Bronchial epithelial cell (primary cell): ENCODE data around the gene TIPARP. TPM values are rescaled to one million over a fixed set of nuclear protein-coding genes. Genes with fewer than 3 reads are reported as not detected.

Source experiments
- DNase-seq: peaks from one replicate; pipeline ENCODE4 v3.0.0-alpha.2; 2010; ENCODE audit warnings: low read depth
- FAIRE-seq: peaks from 2 replicates; lab custom pipeline; 2011; peaks lifted over from hg19 to GRCh38; lab: Jason Lieb, UNC
- H3K27me3 ChIP-seq: 2 replicates; pipeline ENCODE4 v1.5.1; 2011; ENCODE audit warnings: low read length; ENCODE audit not compliant: control insufficient read depth, insufficient read depth
- H3K36me3 ChIP-seq: 2 replicates; pipeline ENCODE4 v1.5.1; 2011; ENCODE audit warnings: low read length; ENCODE audit not compliant: control insufficient read depth, insufficient read depth
- H3K4me3 ChIP-seq: 2 replicates; pipeline ENCODE4 v1.5.1; 2011; ENCODE audit warnings: mild to moderate bottlenecking, low read depth, low read length, control low read depth
- CTCF ChIP-seq: IDR thresholded peaks from 2 replicates; pipeline ENCODE4 v1.5.1; 2011; ENCODE audit warnings: mild to moderate bottlenecking, moderate library complexity, low read length, control low read depth, inconsistent platforms; ENCODE audit not compliant: insufficient read depth, severe bottlenecking
- total RNA-seq: library from RNA; depleted of rRNA; stranded (reverse); fragments of >200 nt; gene quantifications from 2 replicates; pipeline ENCODE4 v1.2.1, GENCODE V29; 2014

Gene TIPARP
- total RNA-seq, 1 donor from 2014 or later: 110 TPM

- Histone ChIP-seq H3K27me3 (no peaks in the 10 kb centered on the region), H3K36me3 (no peaks in the 10 kb centered on the region), H3K4me3 (no peak overlapping the region)
- FAIRE-seq: no peak
- no peak for TF ChIP-seq CTCF
- peak; percentile 85 for DNase-seq
Measured at GRCh38 chr3:156630081-156630772, 44.2 kb upstream of the TIPARP start.

DNA sequence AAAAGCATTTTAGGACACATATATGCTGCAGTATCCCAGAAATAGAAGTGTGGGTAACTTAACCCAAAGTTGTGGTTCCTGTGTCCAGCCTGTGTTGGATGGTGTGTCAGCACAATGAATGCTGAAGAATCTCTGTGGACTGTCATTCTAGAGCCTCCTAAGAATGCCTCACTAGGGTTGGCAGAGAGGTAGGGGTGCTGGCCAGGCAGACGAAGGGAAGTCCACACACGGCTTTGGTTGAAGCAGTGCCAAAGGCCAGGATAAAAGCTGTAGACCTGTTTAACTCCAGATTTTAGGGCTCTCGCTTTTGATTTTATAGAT is 43.7 kb upstream of the TIPARP start:
- H3K27me3 ChIP-seq: no peaks in the 10 kb centered on the region
- no peak for DNase-seq
- no peak for FAIRE-seq
- TF ChIP-seq CTCF: no peak
- no peak overlapping the region for H3K4me3 ChIP-seq
- no peaks in the 10 kb centered on the region for H3K36me3 ChIP-seq

DNA sequence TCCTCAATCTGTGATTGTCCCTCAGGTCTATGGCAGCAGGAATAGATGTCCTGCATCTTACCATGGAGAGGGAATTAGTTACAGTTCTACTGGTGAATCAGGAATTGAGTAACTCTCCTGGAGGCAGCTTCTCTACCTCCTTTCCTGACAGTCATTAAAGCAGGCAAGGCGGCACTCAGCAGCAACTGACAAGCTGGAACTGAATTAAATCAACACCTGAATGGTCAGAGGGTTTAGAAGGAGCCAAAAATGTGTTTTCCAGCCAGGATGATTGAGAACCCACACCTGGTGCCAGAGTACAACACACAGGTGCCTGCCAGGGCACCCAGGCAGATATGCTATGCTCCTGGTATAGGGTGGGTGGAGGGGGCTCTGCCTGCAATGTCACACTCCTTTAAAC is 43.1 kb upstream of the TIPARP start:
- DNase-seq (peak; percentile 82), FAIRE-seq (no peak)
- H3K36me3 ChIP-seq: no peaks in the 10 kb centered on the region
- TF ChIP-seq CTCF: no peak
- no peaks in the 10 kb centered on the region for H3K27me3 ChIP-seq
- H3K4me3 ChIP-seq: no peak overlapping the region

GRCh38 chr3:156632601-156633000 is 41.8 kb upstream of the TIPARP start:
- no peak for FAIRE-seq
- H3K4me3 ChIP-seq: no peak overlapping the region
- DNase-seq: no peak
- H3K27me3 ChIP-seq: no peaks in the 10 kb centered on the region
- TF ChIP-seq CTCF: no peak
- H3K36me3 ChIP-seq: no peaks in the 10 kb centered on the region

DNA sequence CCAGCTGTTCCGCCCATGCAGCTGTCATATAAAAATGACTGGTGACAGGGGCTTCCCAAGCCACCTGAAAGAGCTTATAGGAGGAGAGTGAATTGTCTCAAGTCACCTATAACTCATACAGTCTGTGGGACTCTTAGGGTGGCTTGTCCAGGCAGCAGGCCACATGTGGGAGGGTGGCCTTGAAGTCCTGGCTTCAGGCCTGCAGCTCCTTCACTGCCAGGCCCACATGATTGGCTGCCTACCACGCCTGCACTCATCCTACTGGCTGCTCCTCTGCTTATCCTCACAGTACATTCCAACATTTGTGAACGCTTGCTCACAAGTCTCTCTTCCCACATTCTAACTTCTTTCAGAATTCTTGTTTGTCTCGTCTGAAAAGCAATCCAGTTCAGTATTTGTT is 41.1 kb upstream of the TIPARP start:
- Histone ChIP-seq H3K27me3 (no peaks in the 10 kb centered on the region), H3K36me3 (no peaks in the 10 kb centered on the region), H3K4me3 (no peak overlapping the region)
- no peak for TF ChIP-seq CTCF
- DNase-seq (peak; percentile 41), FAIRE-seq (no peak)

GRCh38 chr3:156635034-156635433 is 39.4 kb upstream of the TIPARP start:
- Histone ChIP-seq H3K36me3 (no peaks in the 10 kb centered on the region), H3K4me3 (no peak overlapping the region), H3K27me3 (no peaks in the 10 kb centered on the region)
- FAIRE-seq (no peak), DNase-seq (no peak)
- no peak for TF ChIP-seq CTCF
